KOPT-K1 (cell line): ENCODE measurements around the gene RNF14.
A peak's percentile ranks its signal among the peaks of the same experiment; 100 is the strongest.

Source experiments
- H3K27ac ChIP-seq: fragments of 200-600 bp; sonication (generic); 2 replicates; pipeline ENCODE4 v1.5.1; 2016; ENCODE audit warnings: antibody characterized with exemption, mild to moderate bottlenecking, low read depth, low read length; ENCODE audit not compliant: poor library complexity, severe bottlenecking
- H3K36me3 ChIP-seq: fragments of 200-600 bp; sonication (generic); 2 replicates; pipeline ENCODE4 v1.5.1; 2017; ENCODE audit warnings: antibody characterized with exemption, mild to moderate bottlenecking, low read length, moderate library complexity; ENCODE audit not compliant: insufficient read depth
- H3K9me3 ChIP-seq: fragments of 200-600 bp; sonication (generic); 2 replicates; pipeline ENCODE4 v1.5.1; 2017; ENCODE audit warnings: antibody characterized with exemption, low read length, mild to moderate bottlenecking; ENCODE audit not compliant: insufficient read depth, poor library complexity, severe bottlenecking

The RNF14 gene

GRCh38 chr5:141940695-141941271, 28.1 kb upstream of the RNF14 start:
- H3K27ac ChIP-seq: no peak overlapping the region
- H3K9me3 ChIP-seq: no peaks in the 10 kb centered on the region
- peaks cover 47% of the 10 kb centered on the region for H3K36me3 ChIP-seq

- H3K9me3 ChIP-seq: no peaks in the 10 kb centered on the region
- no peak overlapping the region for H3K27ac ChIP-seq
- H3K36me3 ChIP-seq: peaks cover 42% of the 10 kb centered on the region
These were observed 27.6 kb upstream of the RNF14 start for GRCh38 chr5:141941307-141941706.

GRCh38 chr5:141941779-141942178, 27.1 kb upstream of the RNF14 start:
- Histone ChIP-seq H3K27ac (no peak overlapping the region), H3K9me3 (no peaks in the 10 kb centered on the region), H3K36me3 (peaks cover 37% of the 10 kb centered on the region)

- Histone ChIP-seq H3K36me3 (peaks cover 32% of the 10 kb centered on the region), H3K27ac (no peak overlapping the region)
These were observed 26.6 kb upstream of the RNF14 start for GRCh38 chr5:141942185-141942857.

GRCh38 chr5:141944076-141944475, 24.8 kb upstream of the RNF14 start:
- peaks cover 16% of the 10 kb centered on the region for H3K36me3 ChIP-seq
- no peaks in the 10 kb centered on the region for H3K9me3 ChIP-seq
- H3K27ac ChIP-seq: no peak overlapping the region

More at GRCh38 chr5:141942185-141942857, 26.6 kb upstream of the RNF14 start:
- H3K9me3 ChIP-seq: no peaks in the 10 kb centered on the region

GRCh38 chr5:141945511-141946051, 23.3 kb upstream of the RNF14 start:
- Histone ChIP-seq H3K36me3 (peaks cover 1% of the 10 kb centered on the region; the same call in 1 of the 2 replicates), H3K27ac (no peak overlapping the region), H3K9me3 (no peaks in the 10 kb centered on the region)

GRCh38 chr5:141947316-141947715, 21.6 kb upstream of the RNF14 start:
- Histone ChIP-seq H3K9me3 (no peaks in the 10 kb centered on the region), H3K27ac (no peak overlapping the region), H3K36me3 (no peaks in the 10 kb centered on the region)

- no peaks in the 10 kb centered on the region for H3K9me3 ChIP-seq
- H3K36me3 ChIP-seq: no peaks in the 10 kb centered on the region
- no peak overlapping the region for H3K27ac ChIP-seq
These were observed 20.1 kb upstream of the RNF14 start for GRCh38 chr5:141948812-141949211.

- H3K9me3 ChIP-seq: no peaks in the 10 kb centered on the region
- H3K36me3 ChIP-seq: no peaks in the 10 kb centered on the region
- H3K27ac ChIP-seq: no peak overlapping the region
These were observed 19.4 kb upstream of the RNF14 start for GRCh38 chr5:141949511-141949910.

GRCh38 chr5:141950207-141951005, 18.5 kb upstream of the RNF14 start:
- no peak overlapping the region for H3K27ac ChIP-seq
- no peaks in the 10 kb centered on the region for H3K36me3 ChIP-seq

GRCh38 chr5:141951332-141951781, 17.5 kb upstream of the RNF14 start:
- Histone ChIP-seq H3K9me3 (no peaks in the 10 kb centered on the region), H3K27ac (no peak overlapping the region), H3K36me3 (no peaks in the 10 kb centered on the region)

More at GRCh38 chr5:141950207-141951005, 18.5 kb upstream of the RNF14 start:
- H3K9me3 ChIP-seq: no peaks in the 10 kb centered on the region

GRCh38 chr5:141952020-141952419, 16.9 kb upstream of the RNF14 start:
- H3K9me3 ChIP-seq: no peaks in the 10 kb centered on the region
- H3K36me3 ChIP-seq: no peaks in the 10 kb centered on the region
- no peak overlapping the region for H3K27ac ChIP-seq

GRCh38 chr5:141954194-141954593, 14.7 kb upstream of the RNF14 start:
- Histone ChIP-seq H3K9me3 (no peaks in the 10 kb centered on the region), H3K36me3 (no peaks in the 10 kb centered on the region), H3K27ac (no peak overlapping the region)

GRCh38 chr5:141957367-141957996, 11.4 kb upstream of the RNF14 start:
- peak overlapping the region; percentile 41 for H3K27ac ChIP-seq
- no peaks in the 10 kb centered on the region for H3K9me3 ChIP-seq
- H3K36me3 ChIP-seq: no peaks in the 10 kb centered on the region

- Histone ChIP-seq H3K9me3 (no peaks in the 10 kb centered on the region), H3K27ac (peak within 1 kb of the TSS; percentile 41), H3K36me3 (no peaks in the 10 kb centered on the region)
These were observed 10.8 kb upstream of the RNF14 start, which contains the start of gene PCDH12 for GRCh38 chr5:141958113-141958512. TSS of gene PCDH12 (minus strand) at chr5:141958202. CDS start at chr5:141957851, 351 bp downstream.
